Myocyte (in vitro differentiated cells): Measurements from ENCODE around the gene CIP2A. TPM values are rescaled to one million over a fixed set of nuclear protein-coding genes. Genes with fewer than 3 reads are reported as not detected.
"Not testable (repeated sequence)": the region's sequence is repeated elsewhere in the genome, so short reads cannot be mapped to it uniquely, and the experiment has no call there.

Experiments
- DNase-seq: peaks from one replicate; pipeline ENCODE4 v3.0.0-alpha.2; 2012; ENCODE audit warnings: low read depth
- polyA plus RNA-seq: library from polyadenylated mRNA; unstranded; fragments of >200 nt; gene quantifications from one replicate; pipeline ENCODE4 v1.2.1, GENCODE V29; 2012; ENCODE audit warnings: missing spikeins
- total RNA-seq: library from RNA; depleted of rRNA; stranded (reverse); fragments of >200 nt; gene quantifications from 2 replicates; pipeline ENCODE4 v1.2.3, GENCODE V29; 2014

CIP2A gene
- total RNA-seq, result 5.6 and 5.8 TPM in 2 replicates
- 0.91 TPM for polyA plus RNA-seq

DNA sequence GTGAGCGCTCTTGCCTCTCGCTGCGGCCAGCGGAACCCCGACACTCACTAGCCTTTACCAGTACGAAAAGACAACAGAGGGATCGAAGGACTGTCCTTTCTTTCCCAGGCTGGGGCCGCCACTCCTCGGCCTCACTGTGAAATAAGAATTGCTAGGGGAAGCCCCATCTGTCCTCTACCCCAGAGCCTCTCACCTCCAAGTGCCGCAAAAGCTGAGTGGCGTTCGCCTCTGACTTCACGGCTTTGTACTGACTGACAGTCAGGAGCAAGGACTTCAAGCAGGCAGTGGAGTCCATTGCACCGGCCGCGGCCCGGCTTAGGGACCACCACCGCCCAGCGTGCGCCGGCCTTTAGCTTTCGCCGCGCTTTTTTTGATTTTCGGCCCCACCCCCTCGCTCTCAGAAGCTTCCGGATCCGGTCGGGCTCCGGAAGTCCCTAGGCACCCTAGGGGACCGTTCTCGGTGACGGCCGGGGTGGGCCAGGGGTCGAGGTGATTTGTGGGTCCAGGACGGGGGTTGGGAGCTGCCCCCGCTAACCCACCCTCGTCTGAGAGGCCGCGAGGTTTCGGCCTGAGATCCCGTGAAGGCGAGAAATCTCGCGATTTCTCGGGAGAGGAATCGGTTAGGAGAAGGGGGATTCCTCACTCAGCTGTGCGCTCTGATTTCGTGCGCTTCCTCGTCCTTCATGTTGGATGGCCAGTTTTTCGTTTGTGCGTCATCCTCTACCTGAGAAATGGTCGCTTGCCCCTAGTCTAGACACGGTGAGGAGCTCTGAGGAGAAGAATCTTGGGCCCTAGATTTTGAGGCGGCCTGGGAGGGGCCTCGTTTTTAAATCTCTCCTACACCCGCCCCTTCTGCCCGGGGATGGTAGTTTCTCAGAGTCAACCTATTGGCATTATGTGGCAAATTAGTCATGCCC, at the start of gene CIP2A, which contains the start of gene DZIP3:
TSS of gene CIP2A (minus strand) at position 358 of the 917 bp plus-strand sequence. CDS start at position 295, 63 bp downstream.
TSS of gene DZIP3 (plus strand) at position 642 of the 917 bp plus-strand sequence. CDS start 15,685 bp downstream, outside the sequence.
- DNase-seq, result peak; percentile 97

DNA sequence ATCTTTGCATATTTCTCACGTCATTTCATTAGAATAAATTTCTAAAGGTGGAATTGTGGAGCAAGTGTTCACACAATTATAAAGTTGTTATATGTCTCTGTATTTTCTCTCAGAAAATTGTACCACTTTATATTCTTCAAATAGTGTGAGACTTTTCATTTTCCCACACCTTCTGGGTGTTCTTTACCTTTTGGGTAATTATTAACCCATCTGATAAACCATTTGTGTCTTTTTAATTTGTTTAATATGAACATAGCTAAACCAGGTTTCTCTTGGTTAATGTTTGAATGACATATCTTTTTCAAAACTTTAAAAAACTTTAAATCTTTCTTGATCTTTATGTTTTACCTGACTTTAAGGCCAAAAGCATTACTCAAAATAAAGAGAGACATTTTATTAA, 40.7 kb upstream of the CIP2A start:
- no peak for DNase-seq

DNA sequence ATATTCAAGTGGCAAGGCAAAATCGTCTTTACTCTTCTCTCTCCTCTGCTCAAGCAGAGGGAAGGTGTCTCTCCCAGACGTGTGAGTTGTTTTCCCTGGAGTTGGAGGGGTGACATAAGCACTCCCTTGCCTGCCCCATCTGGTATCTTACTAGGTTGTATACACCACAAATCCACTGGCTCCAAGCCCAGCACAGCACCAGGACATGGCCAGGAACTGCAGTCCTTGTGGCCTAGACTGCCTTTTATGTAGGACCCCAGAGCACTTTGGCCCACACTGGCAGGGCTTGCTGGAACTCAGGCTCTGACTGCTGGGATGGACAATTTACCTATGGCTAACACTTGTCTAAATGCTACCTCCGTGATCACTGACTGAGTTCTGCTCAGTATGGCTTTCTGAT, 34.3 kb upstream of the CIP2A start:
- DNase-seq, result peak; percentile 50

DNA sequence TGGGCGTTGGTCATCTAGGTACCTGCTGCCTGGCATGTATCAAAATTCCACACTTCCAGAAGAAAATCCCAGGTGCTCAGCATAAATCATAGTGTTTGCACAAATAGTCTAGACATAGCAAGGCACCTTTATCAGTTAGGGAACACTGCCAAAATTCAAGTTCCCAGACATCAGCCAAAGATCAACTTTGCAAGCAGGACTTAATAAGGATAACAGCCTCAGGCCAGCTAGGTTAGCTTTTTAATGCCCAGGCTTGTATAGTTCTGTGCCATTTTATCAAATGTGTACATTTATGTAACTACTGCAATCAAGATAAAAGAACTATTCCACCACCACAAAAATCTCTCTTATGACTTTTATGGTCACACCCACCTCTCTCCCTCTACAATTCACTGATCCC, 31.0 kb upstream of the CIP2A start:
- no peak for DNase-seq

DNA sequence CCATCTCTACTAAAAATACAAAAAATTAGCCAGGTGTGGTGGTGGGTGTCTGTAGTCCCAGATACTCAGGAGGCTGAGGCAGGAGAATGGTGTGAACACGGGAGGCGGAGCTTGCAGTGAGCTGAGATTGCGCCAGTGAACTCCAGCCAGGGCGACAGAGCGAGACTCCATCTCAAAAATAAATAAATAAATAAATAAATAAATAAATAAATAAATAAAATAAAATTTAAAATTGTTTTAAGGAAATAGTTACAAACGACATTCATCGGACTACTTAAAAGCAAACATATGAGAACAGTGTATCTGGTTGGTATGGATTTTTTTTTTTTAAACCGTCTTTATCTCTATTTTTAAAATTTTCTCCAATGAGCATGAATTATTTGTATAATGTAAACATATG, 26.9 kb upstream of the CIP2A start:
- not testable (repeated sequence) for DNase-seq

DNA sequence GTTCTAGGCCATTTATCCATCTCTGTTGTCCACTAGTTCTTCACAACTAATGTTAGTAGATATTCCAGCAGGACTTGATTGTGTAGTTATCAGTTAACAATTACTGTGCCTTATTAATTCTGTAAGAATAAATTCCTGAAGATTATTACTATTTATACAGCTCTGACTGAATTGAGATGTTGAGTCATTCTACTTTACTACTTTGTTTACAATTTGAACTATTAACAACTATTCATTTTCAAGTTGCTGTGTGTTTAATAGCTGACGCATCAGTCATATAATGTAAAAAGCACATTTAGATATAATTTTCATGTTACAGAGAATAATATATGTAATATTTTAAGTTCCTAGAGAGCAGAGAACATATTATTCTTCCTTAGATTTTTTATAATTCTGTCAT, 21.4 kb upstream of the CIP2A start:
- DNase-seq, result no peak

DNA sequence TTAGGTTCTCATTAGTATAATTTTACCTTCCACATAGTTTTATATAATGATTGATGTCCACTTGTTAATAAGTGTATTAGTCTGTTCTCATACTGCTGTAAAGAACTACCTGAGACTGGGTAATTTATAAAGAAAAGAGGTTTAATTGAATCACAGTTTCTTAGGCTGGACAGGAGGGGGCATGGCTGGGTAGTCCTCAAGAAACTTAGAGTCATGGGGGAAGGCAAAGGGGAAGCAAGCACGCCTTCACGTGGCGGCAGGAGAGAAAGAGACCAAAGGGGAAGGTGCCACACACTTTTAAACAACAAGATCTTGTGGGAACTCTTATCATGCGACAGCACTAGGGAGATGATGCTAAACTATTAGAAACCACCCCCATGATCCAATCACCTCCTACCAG, 19.5 kb upstream of the CIP2A start:
- DNase-seq, result no peak

DNA sequence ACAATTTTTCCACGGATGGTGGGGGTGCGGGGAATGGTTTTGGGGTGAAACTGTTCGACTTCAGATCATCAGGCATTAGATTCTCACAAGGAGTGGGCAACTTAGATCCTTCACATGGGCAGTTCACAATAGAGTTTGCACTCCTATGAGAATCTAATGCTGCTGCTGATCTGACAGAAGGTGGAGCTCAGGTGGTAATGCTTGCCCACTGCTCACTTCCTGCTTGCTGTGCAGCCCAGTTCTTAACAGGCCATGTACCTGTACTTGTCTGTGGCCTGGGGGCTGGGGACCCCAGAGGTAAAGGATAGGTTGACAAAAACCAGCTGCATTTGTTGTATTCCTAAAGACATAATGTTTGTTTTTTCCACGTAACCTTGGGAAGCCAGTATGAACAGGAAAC, 16.3 kb upstream of the CIP2A start:
- DNase-seq, result no peak

DNA sequence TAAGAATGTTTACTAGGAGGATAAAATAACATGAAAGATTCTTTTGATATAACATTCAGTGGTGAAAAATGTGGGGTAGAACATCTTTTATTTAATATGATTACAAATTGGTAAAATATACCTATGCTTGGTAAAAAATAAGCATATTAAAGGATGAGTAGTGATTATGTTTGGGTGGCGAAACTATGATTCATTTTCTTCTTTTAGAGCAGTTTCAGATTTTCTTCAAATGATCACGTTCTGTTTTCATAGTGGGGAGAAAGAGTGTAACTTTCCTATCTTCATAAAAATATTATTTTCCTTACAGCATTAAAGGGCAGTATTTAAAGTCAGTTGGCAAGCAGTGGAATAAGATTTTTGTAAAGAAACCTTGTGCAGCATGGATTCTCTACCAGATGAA, 15.8 kb upstream of the CIP2A start:
- DNase-seq, result no peak

DNA sequence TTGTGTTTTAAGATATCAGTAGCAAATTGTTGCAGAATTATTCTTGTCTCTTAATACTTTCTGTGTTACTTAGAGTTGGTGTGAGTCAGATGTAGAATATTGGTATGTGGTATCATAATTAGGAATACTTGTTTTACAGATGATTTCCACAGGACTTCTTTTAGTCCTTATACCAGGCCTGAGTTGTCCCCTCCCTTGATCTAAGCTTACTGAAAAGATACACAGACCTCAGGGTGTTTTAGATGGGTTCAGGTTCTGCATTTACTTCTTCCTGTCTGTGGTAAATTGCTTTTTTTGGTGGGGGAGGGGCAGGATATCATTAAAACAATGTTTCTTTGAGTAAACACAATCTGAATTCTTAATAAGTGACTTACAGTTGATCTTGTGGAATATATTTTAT, 14.5 kb upstream of the CIP2A start:
- DNase-seq, result peak; percentile 4

DNA sequence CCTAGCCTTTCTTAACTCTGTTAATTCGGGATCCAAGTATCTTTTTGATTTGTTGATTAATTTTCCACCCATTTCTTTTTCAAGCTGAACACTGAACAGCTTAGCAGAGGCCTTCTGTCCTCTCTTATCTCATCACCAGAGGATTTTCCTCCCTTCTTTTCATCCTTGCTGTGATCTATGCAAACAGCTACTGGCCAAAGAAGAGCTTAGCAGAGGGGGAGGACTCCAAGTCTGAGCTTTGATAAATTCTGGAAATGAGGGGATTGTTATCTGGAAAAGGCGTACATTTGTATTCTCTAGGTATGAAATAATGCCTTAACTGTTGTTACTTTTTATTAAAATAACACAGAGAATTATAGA, 13.7 kb upstream of the CIP2A start:
- DNase-seq, result no peak

DNA sequence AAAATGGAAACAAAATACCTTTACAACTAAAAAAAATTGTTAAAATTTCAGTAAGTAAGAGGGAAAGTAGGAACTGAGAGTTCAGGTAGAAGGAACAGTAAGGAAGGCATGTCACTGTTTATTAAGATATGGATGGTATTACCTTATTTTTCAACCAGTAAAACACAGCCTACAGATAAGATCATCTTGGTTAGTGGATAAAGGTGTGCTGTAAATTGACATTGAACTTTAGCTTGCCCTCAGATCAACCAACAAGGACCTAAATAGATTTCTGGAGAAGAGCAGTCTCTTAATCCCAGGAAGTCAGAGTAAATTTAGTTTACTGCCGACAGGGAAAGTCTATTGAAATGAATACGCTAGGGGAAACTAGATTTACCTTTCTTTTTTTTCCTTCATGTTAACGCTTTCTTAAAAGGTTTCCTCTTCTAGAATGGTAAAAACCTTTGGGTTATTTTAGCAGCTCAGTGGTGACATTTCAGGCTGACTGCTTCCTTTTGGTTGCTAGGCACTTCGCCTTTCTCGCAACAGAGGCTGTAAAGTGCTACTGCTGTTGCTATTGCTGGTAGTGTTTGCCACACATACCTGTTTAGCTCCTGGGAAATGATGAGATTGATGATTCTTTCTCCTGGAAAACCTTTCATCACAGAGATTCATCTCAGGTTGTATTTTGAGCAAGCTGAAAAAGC, 13.2 kb upstream of the CIP2A start:
- no peak for DNase-seq

DNA sequence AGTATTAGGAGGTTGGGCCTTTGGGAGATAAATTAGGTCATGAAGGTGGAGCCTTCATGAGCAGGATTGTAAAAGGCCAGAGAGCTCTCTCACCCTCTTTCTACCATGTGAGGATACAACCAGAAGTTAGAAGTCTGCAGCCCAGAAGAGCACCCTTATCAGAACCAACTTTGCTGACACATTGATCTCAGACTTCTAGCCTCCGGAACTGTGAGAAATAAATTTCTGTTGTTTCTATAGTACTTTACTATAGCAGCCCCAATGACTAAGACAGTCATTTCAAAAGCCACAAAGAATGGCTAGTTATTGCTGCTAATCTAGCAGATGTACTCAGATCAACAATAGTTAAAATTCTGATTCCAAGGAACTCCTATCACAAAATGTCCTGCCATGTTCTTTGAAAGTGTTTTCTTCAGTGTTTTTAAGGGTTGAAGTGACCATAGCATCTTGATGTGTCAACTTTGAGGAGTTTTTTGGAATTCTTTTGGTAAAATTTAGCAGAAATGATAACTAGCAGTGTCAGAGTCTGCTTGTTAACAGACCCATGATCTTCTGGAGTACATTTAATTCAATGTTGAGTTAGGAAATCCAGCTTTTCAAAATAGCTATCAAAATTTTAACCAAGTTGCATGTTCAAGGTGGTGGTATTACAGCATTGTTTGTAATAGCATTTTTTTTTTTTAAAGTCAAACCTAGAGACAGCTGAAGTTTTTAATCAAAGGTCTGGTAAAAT, 10.6 kb upstream of the CIP2A start:
- no peak for DNase-seq

DNA sequence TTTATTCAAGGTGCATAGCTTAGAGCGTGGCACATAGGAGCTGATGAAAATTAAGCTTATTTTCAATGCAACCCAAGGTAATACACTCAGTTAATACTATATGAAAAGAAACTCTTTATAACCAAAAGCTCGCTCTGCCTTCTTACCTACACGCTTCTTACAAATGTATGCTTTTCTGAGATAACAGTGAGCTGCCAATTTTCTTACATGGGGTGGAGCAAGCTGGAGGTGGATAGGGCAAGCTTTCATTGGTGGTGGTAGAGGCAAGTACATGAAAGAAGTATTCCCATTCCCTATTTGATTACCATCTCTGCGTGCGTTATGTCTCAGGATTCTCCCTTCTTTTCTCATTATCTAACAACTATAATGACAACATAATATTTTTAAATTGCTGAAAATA, 9.1 kb upstream of the CIP2A start:
- no peak for DNase-seq

DNA sequence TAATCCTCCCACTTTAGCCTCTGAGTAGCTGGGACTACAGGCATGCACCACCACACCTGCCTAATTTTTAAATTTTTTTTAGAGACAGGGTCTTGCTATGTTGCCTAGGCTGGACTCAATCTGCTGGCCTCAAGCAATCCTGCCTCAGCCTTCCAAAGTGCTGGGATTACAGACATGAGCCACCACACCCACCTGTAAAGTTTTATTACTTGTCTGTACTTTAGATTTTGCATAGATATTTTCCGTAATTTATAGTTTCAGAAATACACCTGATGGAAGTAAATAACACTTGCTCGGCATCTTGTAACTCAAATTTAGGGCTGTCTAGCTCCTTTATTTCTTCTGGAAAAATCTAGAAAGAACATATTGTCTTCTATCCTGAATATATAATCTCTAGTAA, 6.1 kb upstream of the CIP2A start:
- DNase-seq, result no peak

DNA sequence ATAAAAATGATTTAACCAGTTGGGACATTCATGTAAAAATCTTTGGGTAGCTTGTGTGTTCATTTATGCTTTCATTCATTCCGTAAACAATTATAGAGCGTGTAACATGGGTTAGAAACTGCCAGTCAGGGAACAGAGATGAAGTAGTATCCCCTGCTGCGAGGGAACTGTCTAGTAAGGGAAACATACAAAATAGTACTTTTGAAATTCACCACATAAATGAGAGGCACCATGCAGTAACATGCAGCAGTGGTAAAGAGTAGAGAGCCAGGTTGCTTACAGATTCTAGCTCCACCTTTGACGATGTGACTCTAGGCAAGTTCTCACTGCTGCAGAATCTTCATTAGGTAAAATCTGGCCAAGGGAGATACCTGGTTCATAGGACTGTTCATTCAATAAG, 1.2 kb upstream of the CIP2A start:
- peak; percentile 6 for DNase-seq

DNA sequence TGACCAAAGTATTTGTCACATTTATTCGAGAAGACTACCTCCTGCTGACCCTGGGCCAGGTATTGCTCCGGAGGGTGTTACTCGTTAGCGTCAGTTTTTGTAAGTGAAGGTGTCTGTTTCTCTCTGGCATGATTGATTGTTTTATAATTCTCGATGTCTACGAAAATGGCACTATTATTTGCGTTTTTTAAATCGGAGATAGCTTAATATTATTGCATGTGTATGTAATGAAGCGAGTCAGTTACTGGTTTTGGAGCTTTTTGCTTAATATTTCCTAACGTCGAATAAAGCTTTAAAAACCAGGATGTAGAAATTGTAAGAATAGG, 723 bp upstream of the CIP2A start:
- no peak for DNase-seq

DNA sequence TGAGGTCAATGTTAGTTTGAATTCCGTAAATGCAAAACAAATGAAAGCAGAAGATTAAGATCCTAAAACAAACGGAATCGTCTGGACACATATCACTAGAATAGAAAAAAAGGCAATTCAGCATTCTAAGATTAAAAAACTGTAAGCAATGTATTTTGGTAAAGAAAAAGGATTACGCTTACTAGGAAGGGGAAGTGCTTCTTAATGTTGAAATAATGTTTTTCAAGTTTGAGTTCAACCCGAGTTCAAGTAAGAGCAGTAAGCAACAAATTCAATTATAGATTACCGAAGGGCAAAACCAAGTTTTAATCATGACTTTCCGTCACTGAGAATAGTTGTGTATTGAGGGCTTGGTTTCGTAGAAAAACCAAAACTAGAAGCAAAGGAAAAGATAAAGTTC, 637 bp downstream of the CIP2A start:
- no peak for DNase-seq

DNA sequence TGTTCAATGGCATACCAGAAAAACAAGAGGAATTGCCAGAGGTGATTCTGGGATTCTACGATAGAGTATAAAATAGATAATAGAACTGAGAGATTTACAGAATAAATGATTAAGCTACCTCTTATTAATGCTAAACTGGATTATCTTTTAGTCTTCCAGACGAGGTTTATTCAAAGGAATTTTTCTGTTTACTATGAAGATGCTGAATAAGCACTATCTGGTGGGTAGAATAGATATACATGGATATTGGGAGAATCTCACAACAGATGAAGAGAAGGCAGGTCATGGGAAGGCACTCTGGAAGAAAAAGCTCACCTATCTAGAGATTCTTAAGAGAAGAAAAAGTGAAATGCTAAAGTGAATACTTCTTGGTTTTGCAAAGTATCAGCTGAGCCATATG, 11.2 kb downstream of the CIP2A start:
- no peak for DNase-seq

DNA sequence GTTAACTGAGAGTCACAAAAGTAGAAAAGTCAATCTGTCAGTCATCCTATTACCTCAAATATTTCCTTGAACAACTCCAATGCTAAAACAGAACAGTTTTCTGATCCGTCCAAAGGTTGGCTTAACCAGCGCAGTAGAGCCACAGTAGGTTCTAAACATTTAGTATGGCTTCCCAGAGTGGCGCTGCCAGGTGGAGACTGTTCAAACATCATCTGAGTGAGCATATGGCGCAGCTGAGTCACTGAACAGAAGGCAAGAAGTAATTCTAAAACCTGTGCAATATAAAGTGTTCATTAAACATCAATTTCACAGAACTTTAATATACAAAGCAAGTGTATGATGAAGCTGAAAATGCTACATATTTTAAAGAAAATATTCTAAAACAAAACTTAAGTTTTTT, 19.9 kb downstream of the CIP2A start:
- DNase-seq, result no peak

DNA sequence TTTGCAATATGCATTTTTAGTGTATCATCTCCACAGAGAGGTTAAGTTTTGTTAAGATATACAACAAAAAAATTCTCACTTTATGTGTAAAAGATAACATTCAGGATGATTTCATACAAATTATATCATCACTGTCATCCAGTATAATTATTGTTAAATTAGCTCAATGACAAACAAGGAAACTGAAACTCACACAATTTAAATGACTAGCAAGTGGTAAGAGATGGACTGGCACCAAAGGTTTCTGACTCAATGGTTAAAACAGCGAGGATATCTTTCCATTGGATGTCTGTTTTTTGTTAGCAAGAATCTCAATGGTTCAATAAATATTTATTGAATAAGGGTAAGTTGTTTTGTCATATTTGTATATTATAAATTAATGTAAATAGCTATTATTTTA, 22.6 kb downstream of the CIP2A start:
- DNase-seq, result no peak

DNA sequence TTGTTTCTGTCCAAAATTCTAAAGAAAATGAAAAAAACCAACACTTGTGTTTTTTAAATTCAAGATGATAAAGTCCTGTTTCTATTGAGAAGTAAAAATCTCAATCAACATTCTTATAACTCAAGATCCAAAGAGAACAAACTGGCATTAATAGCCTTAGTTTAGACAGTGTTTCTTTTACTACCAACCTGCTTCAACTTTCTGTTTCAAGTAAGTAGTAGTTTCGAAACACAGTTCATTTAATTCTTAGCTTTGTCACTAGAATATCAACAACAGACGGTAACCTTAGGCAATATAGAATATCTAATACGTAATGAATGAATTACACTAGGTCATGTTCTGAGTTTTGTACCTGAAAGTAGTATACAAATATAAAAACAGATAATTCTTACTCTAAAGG, 23.7 kb downstream of the CIP2A start:
- no peak for DNase-seq
